HG02973 (cell line): Measurements from ENCODE around the gene HINT1.
"Not testable (repeated sequence)": the region's sequence is repeated elsewhere in the genome, so short reads cannot be mapped to it uniquely, and the experiment has no call there.

Experiments used
- ATAC-seq: cut with Tn5 transposase; IDR thresholded peaks from one replicate; pipeline ENCODE4 v1.9.1; 2021; ENCODE audit warnings: moderate library complexity; ENCODE audit not compliant: unreplicated experiment

HINT1 gene

DNA sequence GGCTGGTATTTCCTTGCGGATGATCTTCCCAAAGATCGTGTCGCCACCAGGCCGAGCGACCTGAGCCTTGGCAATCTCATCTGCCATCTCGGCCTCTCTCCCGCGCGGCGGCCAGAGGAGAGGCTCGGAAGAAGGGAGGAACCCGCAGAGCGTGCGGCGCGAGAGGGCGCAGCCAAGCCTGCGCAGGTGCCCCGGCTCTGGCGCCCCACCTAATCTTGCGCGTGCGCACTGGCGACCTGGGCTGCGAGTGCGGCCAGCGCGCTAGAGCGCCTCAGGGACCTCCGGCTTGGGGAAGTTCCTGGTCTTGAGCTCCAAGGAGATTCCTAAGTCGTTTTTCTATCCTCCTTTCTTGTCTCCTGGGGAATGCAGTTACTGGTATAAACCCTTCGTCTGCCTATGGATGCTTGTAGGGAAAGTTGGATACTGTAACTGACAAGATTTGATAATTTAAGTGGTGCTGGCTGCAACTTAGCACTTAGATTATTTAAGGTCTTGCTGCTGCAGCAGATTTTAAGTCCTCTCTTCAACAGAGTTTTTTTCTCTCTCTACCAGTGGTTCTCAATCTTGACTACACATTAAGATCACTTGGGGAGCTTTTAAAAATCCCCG lies at the start of gene HINT1:
Gene HINT1, minus strand, starts transcription at position 138 of the 609 bp plus-strand sequence. Its CDS starts 51 bp downstream, at position 87.
- ATAC-seq: peak; percentile 81

DNA sequence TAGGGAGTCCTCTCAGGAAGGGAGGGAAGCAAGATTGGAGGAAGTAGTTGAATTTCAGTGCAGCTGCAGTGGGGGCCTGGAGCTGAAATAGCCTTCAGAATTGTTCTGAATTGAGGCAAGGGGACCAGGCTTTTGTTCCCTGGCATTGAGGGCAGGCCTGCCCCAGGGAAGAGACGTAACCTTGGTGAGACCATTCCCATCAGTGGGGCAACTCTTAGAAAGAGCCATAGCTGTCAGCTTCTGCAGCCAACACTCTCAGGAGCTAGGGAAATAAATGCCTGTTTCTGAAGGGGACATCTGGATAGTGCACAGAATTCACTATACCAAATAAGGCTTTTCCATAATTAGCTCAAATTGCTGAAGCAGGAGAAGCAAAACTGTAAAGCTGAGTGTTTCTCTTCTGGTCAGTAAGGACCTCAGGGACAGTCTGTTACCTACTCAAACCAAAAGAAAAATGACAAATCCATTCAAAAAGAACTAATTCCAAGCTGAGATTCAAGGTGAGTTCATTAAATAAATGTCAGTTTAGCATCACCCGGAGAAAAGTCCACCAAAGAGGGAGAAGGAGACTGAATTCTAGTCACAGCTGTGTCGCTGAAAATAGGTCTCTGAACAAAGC lies 49.7 kb upstream of the HINT1 start:
- ATAC-seq: no peak

DNA sequence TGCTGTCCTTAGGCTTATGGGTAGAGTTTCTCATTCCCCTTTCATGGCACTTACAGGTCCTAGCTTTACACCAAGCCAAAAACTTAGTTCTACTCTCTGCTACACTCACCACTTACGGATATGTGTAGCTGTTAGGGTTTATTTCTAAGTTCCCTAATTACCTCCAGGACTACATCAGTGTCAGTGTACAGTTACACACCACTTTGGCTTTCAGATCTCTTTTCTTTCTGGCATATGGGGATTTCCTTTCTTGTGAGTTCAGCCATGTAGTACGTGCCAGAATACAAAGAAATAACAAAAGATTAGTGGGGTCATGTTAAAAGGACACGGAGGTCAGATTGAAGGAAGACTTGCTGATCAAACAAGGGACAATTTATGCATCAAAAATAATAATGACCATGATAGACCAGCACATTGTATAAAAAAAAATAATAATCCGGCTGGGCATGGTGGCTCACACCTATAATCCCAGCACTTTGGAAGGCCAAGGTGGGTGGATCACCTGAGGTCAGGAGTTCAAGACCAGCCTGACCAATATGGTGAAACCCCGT lies 47.5 kb upstream of the HINT1 start:
- ATAC-seq: no peak

DNA sequence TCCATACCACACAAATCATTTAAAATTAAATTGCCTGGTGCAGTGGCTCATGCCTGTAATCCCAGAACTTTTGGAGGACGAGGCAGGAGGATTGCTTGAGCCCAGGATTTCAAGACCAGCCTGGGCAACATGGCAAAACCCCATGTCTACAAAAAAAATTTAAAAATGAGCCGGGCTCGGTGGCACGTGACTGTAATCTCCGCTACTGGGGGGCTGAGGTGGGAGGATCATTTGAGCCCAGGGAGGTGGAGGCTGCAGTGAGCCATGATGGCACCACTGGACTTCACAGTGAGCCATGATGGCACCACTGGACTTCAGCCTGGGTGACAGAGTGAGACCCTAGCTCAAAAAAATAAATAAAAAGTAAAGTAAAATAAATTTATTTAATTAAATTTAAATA lies 46.6 kb upstream of the HINT1 start:
- no peak for ATAC-seq

DNA sequence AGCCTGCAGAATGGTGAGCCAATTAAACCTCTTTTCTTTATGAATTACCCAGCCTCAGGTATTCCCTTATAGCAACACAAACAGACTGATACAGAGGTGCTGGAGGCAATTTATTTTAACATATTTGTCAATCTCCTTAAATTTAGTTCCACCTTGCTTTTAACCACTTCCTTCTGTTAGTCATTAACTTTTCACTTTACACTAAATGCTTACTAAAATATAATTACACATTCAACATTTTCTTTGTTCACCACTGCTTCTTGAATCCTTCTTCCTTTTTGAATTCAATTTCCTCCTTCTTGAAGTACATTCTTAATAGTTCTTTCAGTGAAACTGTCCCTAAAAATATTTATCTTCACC lies 45.1 kb upstream of the HINT1 start:
- no peak for ATAC-seq

DNA sequence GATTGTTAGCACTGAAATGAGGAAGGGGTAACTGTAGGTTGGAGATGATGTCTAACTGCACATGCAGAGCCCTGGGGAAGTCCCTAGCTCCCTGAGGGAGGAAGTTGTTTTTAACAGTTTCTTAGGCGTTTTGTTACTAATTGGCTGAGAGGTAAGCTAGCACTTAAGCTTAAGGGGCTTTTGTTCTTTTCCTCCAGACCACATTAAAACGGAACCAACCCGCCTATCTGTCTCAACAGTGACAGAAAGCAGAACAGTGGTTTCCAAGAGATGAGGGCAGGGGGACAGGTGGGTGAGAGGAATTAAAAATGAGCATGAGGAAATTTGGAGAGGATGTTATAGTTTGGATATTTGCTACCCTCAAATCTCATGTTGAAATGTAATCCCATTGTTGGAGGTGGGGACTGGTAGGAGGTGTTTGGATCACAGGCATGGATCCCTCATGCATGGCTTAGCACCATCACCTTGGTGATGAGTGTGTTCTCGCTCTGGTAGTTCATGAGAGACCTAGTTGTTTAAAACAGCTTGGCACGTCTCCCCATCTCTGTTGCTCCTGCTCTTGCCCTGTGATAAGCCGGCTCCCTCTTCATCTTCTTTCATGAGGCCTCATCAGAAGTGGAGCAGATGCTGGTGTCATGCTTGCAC lies 44.6 kb upstream of the HINT1 start:
- peak; percentile 86 for ATAC-seq

DNA sequence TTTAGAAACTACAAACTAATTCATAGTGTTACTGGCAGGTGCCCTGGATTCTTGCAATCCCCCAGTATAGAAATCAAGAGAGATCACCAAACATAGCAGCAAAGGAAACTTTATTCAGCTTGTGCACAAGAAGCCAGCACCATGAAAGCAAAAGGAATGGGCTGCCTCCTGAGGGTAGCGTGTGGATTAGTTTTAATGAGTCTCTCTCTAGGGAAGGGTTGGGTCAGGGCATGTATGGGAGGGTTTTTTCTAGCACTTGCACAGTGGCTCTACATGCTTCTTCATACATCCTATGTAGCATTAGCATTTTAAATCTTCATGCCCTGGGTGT lies 44.1 kb upstream of the HINT1 start:
- ATAC-seq: no peak

DNA sequence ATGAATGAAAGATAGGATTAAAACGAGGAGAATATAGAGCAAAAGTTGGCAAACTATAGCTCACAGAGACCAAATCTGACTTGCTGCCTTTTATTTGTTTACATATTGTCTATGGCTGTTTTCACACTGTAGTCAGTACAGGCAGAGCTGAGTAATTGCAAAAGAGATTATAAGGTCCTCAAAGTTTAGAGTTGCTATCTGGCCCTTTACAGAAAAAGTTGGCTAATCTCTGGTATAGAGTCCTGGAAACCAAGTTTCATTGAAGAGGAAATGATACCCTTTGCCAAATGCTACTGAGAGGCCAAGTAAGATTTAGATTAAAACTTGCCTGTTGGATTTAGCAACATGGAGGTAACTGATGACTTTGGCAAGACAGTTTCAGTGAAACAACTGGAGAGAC lies 41.7 kb upstream of the HINT1 start:
- ATAC-seq: no peak

DNA sequence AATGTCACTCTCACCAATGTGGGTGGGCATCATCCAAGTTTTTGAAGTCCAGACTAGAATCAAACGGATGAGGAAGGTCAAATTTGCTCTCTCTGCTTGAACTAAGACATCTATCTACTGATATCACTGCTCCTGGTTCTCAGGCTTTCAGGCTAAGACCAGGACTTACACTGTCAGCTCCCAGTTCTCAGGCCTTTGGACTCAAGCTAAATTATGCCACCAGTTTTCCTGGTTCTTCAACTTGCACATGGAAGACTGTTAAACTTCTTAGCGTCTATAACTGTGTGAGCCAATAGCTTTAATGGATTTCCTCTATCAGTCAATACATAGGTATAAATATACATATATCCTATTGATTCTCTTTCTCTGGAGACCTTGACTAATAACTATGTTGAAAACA lies 41.0 kb upstream of the HINT1 start:
- ATAC-seq: no peak

DNA sequence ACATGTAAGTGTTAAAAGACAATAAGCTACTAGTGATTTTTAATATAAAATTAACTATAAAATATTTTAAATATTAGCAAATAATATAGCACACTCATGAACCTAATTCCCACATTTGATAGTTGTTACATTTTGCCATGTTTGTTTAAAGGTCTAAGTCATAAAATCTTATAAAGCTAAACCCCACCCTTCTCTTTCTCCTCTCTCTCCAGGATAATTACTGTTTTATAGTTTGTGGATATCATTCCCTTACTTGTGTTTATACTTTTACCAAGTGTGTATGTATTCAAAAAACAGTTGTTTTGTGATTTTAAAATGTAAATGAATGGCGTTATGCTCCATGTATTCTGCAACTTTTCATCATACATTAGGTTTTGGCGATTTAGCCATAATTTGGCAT lies 39.9 kb upstream of the HINT1 start:
- ATAC-seq: no peak

DNA sequence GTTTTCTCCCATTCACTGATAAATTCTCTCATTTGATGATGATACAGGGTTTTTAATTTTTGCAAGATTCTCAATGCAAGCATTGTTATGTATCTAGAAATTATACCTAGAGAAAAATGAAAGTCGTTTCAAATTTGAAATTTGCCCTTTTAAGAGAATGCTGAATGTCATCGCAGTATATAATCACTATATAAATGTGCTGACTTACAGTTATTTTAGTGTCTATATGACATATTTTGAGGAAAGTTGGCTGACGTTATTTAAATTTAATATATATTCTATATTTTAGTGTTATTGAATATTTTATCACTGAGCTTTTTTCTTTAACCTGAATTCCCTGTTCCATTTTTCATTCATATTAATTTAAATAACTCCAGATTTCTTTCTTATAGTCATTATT lies 35.5 kb upstream of the HINT1 start:
- no peak for ATAC-seq

DNA sequence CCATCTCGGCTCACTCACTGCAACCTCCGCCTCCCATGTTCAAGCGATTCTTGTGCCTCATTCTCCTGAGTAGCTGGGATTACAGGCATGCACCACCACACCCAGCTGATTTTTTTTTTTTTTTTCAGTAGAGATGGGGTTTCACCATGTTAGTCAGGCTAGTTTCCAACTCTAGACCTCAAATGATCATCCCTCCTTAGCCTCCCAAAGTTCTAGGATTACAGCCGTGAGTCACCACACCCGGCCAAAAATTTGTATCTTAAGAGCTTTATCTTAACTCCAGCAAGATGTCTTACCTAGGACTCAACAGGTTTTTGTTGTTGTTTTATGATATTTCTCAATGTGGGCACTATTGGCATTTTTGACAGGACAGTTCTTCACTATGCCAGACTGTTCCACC lies 33.6 kb upstream of the HINT1 start:
- ATAC-seq: no peak

DNA sequence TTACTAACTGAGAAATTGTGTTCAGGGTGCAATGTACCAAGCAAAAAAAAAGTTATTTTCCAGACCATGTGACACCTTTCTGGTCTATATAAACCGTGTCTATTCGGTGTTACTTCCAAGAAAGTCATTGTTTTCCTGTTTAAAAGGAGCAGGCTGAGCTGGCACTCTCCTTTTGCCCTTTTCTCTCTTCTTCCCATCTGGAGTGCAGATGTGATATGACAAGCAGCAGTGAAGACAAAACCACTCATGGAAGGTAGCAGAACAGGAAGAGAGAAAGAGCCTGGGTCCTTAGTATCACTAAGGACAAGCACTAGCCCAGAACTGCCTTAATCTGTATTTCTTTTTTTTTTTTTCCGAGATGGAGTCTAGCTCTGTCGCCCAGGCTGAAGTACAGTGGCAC lies 31.3 kb upstream of the HINT1 start:
- no peak for ATAC-seq

DNA sequence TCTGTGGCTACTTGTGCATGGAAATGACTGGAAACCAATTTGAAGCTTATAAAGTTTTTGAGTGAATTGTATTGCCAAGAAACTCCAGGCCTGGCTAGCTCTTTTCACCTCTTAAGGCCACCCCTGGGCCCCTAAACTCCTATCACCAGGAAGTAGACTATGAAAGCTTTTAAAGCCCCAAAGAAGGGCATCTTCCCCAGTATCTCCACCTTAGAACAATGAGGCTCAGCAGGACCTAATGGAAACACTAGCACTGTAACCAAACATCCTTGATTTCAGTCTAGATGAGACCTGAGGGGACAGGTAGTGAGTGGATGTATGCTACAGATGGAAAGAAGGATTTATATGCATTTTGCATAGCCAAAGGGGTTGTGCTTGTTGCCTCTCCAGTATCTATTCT lies 30.6 kb upstream of the HINT1 start:
- no peak for ATAC-seq

DNA sequence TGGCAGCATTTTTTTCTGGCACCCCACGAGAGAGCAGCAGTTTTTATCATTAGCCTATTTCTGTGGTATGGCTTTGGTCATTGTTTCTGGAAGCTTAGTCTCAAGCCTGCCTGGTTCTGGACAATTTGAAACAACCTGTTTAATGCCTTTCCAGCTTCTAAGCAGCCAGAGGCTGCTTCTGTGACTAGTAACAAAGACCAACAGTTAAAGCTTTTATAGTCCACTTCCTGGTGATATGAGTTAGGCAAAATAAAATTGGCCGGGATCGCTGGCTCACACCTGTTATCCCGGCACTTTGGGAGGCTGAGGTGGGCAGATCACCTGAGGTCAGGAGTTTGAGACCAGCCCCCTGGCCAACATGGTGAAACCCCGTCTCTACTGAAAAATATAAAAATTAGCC lies 29.7 kb upstream of the HINT1 start:
- no peak for ATAC-seq

DNA sequence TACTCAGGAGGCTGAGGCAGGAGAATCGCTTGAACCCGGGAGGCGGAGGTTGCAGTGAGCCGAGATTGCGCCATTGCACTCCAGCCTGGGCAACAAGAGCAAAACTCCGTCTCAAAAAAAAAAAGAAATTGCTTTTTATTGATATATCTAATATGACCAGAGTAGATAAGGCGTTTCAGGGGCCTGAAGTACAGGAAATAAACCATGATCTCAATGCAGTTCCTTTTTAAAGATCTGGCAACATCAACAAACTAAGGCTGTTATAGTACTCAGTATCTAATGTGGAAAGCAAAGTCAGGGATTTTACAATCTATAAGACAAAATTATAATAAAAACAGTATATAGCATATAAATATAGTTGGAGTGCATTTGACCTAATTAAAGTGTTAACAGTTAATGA lies 28.8 kb upstream of the HINT1 start:
- ATAC-seq: not testable (repeated sequence)

DNA sequence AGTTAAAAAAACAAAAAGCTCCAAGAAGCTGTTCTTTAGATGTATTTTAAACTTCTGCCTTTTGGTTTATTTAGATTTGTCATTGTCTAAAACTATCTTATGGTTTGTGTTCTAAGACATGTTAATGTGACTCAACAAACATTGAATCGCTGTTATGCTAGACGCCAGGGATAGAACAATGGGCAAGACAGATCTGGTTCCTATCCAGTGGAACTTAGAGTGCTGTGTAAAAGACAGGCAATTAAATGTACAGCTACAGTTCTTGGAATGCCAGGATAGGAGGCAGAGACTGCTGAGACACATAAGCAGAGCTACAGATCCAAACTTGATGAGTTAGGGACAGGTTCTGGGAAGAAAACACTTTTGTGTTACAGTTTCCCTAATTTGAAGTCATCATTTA lies 28.1 kb upstream of the HINT1 start:
- ATAC-seq: no peak

DNA sequence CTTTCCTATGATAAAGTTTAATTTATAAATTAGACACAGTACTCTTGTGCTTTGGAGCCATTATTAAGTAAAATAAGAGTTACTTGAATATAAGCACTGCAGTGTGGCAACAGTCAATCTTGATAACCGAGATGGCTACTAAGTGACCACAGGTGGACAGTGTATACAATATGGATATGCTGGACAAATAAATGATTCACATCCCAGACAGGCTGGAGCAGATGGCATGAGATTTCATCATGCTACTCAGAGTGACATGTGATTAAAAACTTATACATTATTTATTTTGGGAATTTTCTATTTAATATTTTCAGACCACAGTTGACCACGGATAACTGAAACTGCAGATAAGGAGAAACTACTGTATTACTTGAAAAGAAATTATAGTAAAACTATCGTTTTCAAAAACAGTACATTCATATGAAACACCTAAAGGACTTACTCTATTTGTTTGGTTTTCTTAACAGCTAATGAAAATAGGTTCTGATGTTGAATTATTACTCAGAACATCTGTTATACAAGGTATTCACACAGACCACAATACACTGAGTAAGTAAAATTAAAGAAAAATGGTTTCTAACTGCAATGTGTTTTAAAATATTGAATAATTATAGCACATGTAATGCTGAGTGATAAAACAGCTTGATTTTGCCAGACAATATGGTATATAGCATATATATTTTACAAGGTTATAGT lies 21.7 kb upstream of the HINT1 start:
- no peak for ATAC-seq

DNA sequence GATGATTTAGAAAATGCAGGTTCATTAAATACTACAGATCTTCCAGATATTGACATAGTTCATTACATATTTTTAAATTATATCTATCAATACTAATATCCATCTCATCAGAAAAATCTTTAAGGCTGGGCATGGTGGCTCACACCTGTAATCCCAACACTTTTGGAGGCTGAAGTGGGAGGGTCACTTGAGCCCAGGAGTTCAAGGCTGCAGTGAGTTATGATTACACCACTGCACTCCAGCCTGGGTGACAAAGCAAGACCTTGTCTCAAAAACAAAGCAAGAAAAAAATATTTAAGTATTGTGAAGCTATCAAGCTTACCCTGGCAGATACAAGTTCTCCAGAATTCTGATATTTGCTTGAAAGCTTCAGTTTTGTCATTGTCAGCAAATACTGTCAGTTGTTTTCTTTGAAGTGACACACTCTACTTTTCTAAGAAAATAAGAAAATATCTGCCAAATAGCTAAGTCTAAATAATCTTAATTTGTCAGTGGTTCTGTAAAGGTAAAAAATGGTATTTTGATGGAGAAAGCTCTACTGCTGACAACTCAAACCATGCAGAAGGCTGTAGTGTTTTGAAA lies 20.6 kb upstream of the HINT1 start:
- ATAC-seq: no peak

DNA sequence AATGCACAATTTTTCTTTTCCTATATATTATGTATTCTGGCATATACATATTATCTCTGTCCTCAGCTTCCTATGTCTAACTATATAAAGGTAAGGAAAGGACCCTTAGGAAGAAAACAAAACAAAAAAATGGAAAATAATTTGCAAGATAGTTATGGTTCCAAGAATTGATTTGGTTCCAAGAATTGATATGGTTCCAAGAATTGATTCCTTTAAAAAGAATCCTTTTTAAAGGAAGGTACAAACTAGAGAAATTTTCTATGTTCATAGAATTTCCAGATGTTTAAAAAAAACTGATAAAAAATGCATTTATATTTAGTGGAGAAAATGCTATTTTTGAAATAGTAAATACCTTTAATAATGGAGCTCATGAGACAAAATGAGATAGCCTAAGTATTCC lies 17.8 kb upstream of the HINT1 start:
- no peak for ATAC-seq

DNA sequence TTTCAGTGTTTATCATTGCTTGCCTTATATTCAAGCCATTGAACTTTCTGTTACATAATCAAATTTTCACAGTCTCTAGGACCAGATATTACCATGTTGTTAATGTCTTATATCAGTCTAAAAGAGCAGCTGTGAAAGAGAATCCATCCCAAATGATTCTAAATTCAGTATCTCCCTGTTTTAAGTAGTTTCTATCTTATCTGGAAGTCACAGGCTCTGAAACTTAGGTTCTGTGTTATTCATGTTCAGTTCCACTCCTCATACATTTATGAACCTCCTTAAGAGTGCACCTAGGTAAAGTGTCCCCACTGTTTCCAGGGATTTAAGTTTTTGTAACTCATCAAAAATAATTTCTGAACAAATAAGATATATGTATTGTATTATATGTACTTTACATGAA lies 15.4 kb upstream of the HINT1 start:
- ATAC-seq: no peak
